GM19452 (cell line): ENCODE measurements around the gene ERC2.

Experiments
- ATAC-seq: cut with Tn5 transposase; IDR thresholded peaks from one replicate; pipeline ENCODE4 v1.9.1; 2021; ENCODE audit not compliant: unreplicated experiment

Gene ERC2

GRCh38 chr3:56192001-56192400 is 276.3 kb downstream of the ERC2 start:
- ATAC-seq = no peak

GRCh38 chr3:56190771-56191305 is 277.4 kb downstream of the ERC2 start:
- no peak for ATAC-seq

GRCh38 chr3:56190130-56190529 is 278.1 kb downstream of the ERC2 start:
- ATAC-seq = no peak

GRCh38 chr3:56189536-56189935 is 278.7 kb downstream of the ERC2 start:
- ATAC-seq = no peak

- no peak for ATAC-seq
Measured at GRCh38 chr3:56188201-56188600, 280.1 kb downstream of the ERC2 start.

- ATAC-seq = no peak
Measured at GRCh38 chr3:56187051-56187450, 281.2 kb downstream of the ERC2 start.

- ATAC-seq = no peak
Measured at GRCh38 chr3:56185827-56186226, 282.4 kb downstream of the ERC2 start.

- ATAC-seq = no peak
Measured at GRCh38 chr3:56183529-56183928, 284.7 kb downstream of the ERC2 start.

GRCh38 chr3:56180433-56180832 is 287.8 kb downstream of the ERC2 start:
- no peak for ATAC-seq

- ATAC-seq = no peak
Measured at GRCh38 chr3:56173601-56174000, 294.7 kb downstream of the ERC2 start.

- ATAC-seq = no peak
Measured at GRCh38 chr3:56164436-56164835, 303.8 kb downstream of the ERC2 start.

GRCh38 chr3:56157693-56158362 is 310.4 kb downstream of the ERC2 start:
- ATAC-seq = peak; percentile 83

GRCh38 chr3:56154297-56154696 is 314.0 kb downstream of the ERC2 start:
- ATAC-seq = no peak

- ATAC-seq = no peak
Measured at GRCh38 chr3:56147354-56147753, 320.9 kb downstream of the ERC2 start.

GRCh38 chr3:56145410-56145809 is 322.9 kb downstream of the ERC2 start:
- ATAC-seq = no peak

GRCh38 chr3:56144805-56145204 is 323.5 kb downstream of the ERC2 start:
- ATAC-seq = no peak

GRCh38 chr3:56137415-56137814 is 330.9 kb downstream of the ERC2 start:
- no peak for ATAC-seq

- no peak for ATAC-seq
Measured at GRCh38 chr3:56136514-56136913, 331.8 kb downstream of the ERC2 start.

- no peak for ATAC-seq
Measured at GRCh38 chr3:56135941-56136340, 332.3 kb downstream of the ERC2 start.

GRCh38 chr3:56133423-56133822 is 334.8 kb downstream of the ERC2 start:
- ATAC-seq = no peak

- ATAC-seq = no peak
Measured at GRCh38 chr3:56132762-56133161, 335.5 kb downstream of the ERC2 start.

- no peak for ATAC-seq
Measured at GRCh38 chr3:56131974-56132590, 336.2 kb downstream of the ERC2 start.

GRCh38 chr3:56130036-56130435 is 338.2 kb downstream of the ERC2 start:
- ATAC-seq = no peak
